PC-3 (cell line): ENCODE data around the gene TNPO3. TPM values are rescaled to one million over a fixed set of nuclear protein-coding genes. Genes with fewer than 3 reads are reported as not detected.
"Not testable (repeated sequence)": the region's sequence is repeated elsewhere in the genome, so short reads cannot be mapped to it uniquely, and the experiment has no call there.

Experiments used
- ATAC-seq: fragments of 200-7000 bp; cut with Tn5 transposase; 2 replicates; pipeline ENCODE4 v1.9.1; 2020; ENCODE audit warnings: mild to moderate bottlenecking, moderate library complexity
- BruUV-seq: library from RNA; stranded (reverse); fragments of 400-500 nt; replicated peaks from 2 replicates; lab custom pipeline; 2021; lab: Mats Ljungman, UMichigan
- CTCF ChIA-PET: fragments of 300-600 bp; sonication (Branson Sonifier 250); formaldehyde crosslinking; loops from one replicate; lab custom pipeline; 2022; ENCODE audit warnings: antibody characterized with exemption; lab: Charles Lee
- POLR2A ChIA-PET: fragments of 300-600 bp; sonication (Branson Sonifier 250); formaldehyde crosslinking; loops from one replicate; lab custom pipeline; 2022; ENCODE audit warnings: antibody characterized with exemption; ENCODE audit not compliant: unreplicated experiment; lab: Charles Lee
- DNase-seq: peaks from one replicate; pipeline ENCODE4 v3.0.0-alpha.2; 2015
- H2AFZ ChIP-seq: fragments of 300-600 bp; sonication (generic); 2 replicates; pipeline ENCODE4 v1.6.0; 2016; ENCODE audit warnings: antibody characterized with exemption, low read length
- H3F3A ChIP-seq: fragments of 300-600 bp; sonication (generic); one replicate; pipeline ENCODE4 v1.6.0; 2017; ENCODE audit warnings: antibody characterized with exemption, low read length, control low read depth, mild to moderate bottlenecking; ENCODE audit not compliant: unreplicated experiment
- H3K27ac ChIP-seq: fragments of 300-600 bp; sonication (generic); 2 replicates; pipeline ENCODE4 v1.5.1; 2016; ENCODE audit warnings: mild to moderate bottlenecking, low read length
- H3K27me3 ChIP-seq: fragments of 300-600 bp; sonication (generic); 2 replicates; pipeline ENCODE4 v1.6.1; 2016; ENCODE audit warnings: low read length, mixed read lengths
- H3K36me3 ChIP-seq: fragments of 300-600 bp; sonication (generic); 2 replicates; pipeline ENCODE4 v1.6.1; 2016; ENCODE audit warnings: low read depth, mixed run types, low read length, mixed read lengths
- H3K4me1 ChIP-seq: fragments of 300-600 bp; sonication (generic); 2 replicates; pipeline ENCODE4 v1.5.1; 2016; ENCODE audit warnings: low read length; ENCODE audit not compliant: insufficient read depth
- H3K4me2 ChIP-seq: fragments of 300-600 bp; sonication (generic); 2 replicates; pipeline ENCODE4 v1.6.0; 2016; ENCODE audit warnings: low read length
- H3K4me3 ChIP-seq: fragments of 300-600 bp; sonication (generic); 2 replicates; pipeline ENCODE4 v1.5.1; 2016; ENCODE audit warnings: mild to moderate bottlenecking, low read length, mixed read lengths
- H3K79me2 ChIP-seq: fragments of 300-600 bp; sonication (generic); 2 replicates; pipeline ENCODE4 v1.6.1; 2017; ENCODE audit warnings: low read length, mixed read lengths
- H3K9ac ChIP-seq: fragments of 300-600 bp; sonication (generic); 2 replicates; pipeline ENCODE4 v1.6.0; 2016; ENCODE audit warnings: mild to moderate bottlenecking, low read length
- H3K9me2 ChIP-seq: fragments of 300-600 bp; sonication (generic); replicated peaks from 2 replicates; pipeline ENCODE4 v1.6.1; 2016; ENCODE audit warnings: mixed run types, low read length, mixed read lengths
- H3K9me3 ChIP-seq: fragments of 300-600 bp; sonication (generic); 2 replicates; pipeline ENCODE4 v1.6.1; 2016; ENCODE audit warnings: low read length, mixed read lengths
- H4K20me1 ChIP-seq: fragments of 300-600 bp; sonication (generic); 2 replicates; pipeline ENCODE4 v1.6.1; 2016; ENCODE audit warnings: low read length, mixed read lengths
- EZH2 ChIP-seq: fragments of 300-600 bp; sonication (generic); IDR thresholded peaks from one replicate; pipeline ENCODE4 v1.6.1; 2017; ENCODE audit warnings: antibody characterized with exemption, mild to moderate bottlenecking, low read length; ENCODE audit not compliant: unreplicated experiment
- EZH2phosphoT487 ChIP-seq: fragments of 300-600 bp; sonication (generic); IDR thresholded peaks from 2 replicates; pipeline ENCODE4 v1.6.1; 2018; ENCODE audit warnings: mild to moderate bottlenecking, antibody characterized with exemption, low read length, borderline replicate concordance
- intact Hi-C: fragments of 100-400 bp; cut with micrococcal nuclease; formaldehyde crosslinking; loops from 2 replicates; pipeline ENCODE4 v1.9.0; 2023
- total RNA-seq: library from RNA; depleted of rRNA; stranded (reverse); fragments of >200 nt; gene quantifications from 2 replicates; pipeline ENCODE4 v1.2.3, GENCODE V29; 2014
- TF ChIP-seq, protein P1 (sequence below): fragments of 300-600 bp; sonication (generic); conservative IDR thresholded peaks from 2 replicates; pipeline ENCODE4 v1.5.1; 2017; ENCODE audit warnings: antibody characterized with exemption, low read depth, mild to moderate bottlenecking, low read length

TNPO3 gene
- total RNA-seq, 1 experiment from 2014 or later, result 55.9 TPM

DNA sequence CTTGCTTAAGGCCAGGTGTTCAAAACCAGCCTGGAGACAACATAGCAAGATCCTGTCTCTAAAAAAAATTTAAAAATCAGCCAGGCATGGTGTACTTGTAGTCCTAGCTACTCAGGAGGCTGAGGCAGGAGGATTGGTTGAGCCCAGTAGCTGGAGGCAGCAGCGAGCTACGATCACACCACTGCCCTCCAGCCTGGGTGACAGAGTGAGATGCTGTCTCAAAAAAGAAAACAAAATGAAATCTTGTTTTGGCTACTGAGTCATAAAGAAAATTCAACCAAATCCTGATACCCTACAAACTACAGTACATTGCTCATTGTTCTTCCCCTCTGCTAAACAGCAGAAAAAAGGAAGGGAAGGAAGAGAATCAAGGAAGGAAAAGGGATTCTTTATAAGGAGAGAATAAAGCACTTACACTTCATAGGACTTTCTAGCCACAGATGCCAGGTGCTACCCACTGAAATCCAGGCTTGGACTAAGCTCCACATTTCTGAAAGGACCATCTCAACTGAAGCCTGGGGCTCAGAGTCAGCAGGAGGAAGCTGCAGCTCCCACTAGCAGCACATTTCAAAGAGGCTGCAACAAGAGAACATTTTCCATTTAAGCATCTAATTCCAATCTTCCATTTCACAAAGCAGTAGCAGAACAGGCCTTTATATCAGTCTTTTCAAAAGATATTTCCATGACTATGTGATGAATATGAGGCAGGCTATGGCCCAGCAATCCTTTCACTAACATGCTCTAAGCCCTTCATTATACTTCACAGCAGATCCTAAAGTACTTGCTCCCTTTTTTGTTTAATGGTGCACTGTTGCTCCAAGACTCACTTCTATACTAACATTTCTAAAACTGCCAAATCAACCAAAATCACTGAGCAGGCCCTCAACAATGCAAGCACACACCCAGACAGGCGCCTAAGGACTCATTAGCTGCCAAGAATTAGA lies 13.5 kb downstream of the TNPO3 start:
- ChIA-PET CTCF (no interaction called here), POLR2A (no interaction called here)
- DNase-seq (no peak), ATAC-seq (no peak)
- Histone ChIP-seq H3K27me3 (no peaks in the 10 kb centered on the region), H4K20me1 (peaks cover 48% of the 10 kb centered on the region), H3K9ac (no peak overlapping the region), H3K4me2 (no peak overlapping the region), H3K9me3 (no peaks in the 10 kb centered on the region), H3K27ac (no peak overlapping the region), H3K79me2 (peaks cover 100% of the 10 kb centered on the region), H3K4me3 (no peak overlapping the region), H3K9me2 (no peaks in the 10 kb centered on the region), H3K36me3 (peaks cover 7% of the 10 kb centered on the region), H3F3A (no peaks in the 10 kb centered on the region), H3K4me1 (no peaks in the 10 kb centered on the region), H2AFZ (no peak overlapping the region)
- TF ChIP-seq, protein P1, sequence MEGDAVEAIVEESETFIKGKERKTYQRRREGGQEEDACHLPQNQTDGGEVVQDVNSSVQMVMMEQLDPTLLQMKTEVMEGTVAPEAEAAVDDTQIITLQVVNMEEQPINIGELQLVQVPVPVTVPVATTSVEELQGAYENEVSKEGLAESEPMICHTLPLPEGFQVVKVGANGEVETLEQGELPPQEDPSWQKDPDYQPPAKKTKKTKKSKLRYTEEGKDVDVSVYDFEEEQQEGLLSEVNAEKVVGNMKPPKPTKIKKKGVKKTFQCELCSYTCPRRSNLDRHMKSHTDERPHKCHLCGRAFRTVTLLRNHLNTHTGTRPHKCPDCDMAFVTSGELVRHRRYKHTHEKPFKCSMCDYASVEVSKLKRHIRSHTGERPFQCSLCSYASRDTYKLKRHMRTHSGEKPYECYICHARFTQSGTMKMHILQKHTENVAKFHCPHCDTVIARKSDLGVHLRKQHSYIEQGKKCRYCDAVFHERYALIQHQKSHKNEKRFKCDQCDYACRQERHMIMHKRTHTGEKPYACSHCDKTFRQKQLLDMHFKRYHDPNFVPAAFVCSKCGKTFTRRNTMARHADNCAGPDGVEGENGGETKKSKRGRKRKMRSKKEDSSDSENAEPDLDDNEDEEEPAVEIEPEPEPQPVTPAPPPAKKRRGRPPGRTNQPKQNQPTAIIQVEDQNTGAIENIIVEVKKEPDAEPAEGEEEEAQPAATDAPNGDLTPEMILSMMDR, result no peak
- TF ChIP-seq EZH2 (no peak), EZH2phosphoT487 (no peak)
- intact Hi-C loops, result no loop called here
- no TSS peak for BruUV-seq

DNA sequence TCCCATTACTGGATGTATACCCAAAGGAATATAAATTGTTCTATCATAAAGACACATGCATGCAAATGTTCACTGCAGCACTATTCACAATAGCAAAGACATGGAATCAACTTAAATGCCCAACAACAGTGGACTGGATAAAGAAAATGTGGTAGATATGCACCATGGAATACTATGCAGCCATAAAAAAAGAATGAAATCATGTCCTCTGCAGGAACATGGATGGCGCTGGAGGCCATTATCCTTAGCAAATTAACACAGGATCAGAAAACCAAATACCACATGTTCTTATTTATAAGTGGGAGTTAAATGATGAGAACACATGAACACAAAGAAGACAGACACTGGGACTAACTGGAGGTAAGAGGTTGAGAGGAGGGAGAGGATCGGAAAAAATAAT lies 16.4 kb downstream of the TNPO3 start:
- H3K27me3 ChIP-seq, ATAC-seq, POLR2A ChIA-PET, DNase-seq, H3F3A ChIP-seq, H3K9ac ChIP-seq, H3K4me2 ChIP-seq, H3K27ac ChIP-seq, intact Hi-C loops, H3K4me1 ChIP-seq, BruUV-seq, H3K9me3 ChIP-seq, H3K4me3 ChIP-seq, H3K9me2 ChIP-seq, CTCF ChIA-PET, H2AFZ ChIP-seq: not testable (repeated sequence)
- peaks cover 33% of the 10 kb centered on the region for H4K20me1 ChIP-seq
- peaks cover 11% of the 10 kb centered on the region for H3K36me3 ChIP-seq
- peaks cover 94% of the 10 kb centered on the region for H3K79me2 ChIP-seq

DNA sequence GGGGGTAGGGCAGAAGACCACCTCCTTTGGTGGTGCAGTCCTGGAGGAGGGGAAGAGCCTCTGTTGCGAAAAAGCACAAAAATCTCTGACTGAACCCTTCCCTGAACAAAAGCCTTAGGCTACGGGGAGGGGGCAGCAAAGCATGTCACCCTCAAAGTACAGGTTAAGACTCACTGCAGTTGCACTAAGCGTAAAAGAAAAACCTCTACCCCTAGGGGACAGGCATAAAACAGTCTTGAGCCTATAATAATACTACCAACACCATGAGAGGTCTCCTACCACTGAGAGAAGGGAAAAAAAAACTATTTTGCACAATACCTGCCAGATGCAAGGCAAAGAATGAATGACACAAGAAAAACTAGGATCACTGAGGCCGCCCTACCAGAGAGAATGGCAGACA lies 17.3 kb downstream of the TNPO3 start:
- Histone ChIP-seq H3K27me3 (no peaks in the 10 kb centered on the region), H3K4me2 (no peak overlapping the region), H2AFZ (no peak overlapping the region), H3K4me1 (no peaks in the 10 kb centered on the region), H3K9me2 (no peaks in the 10 kb centered on the region), H3K9ac (no peak overlapping the region), H3K79me2 (peaks cover 94% of the 10 kb centered on the region), H3F3A (no peaks in the 10 kb centered on the region), H3K27ac (no peak overlapping the region), H4K20me1 (peaks cover 25% of the 10 kb centered on the region), H3K36me3 (peaks cover 11% of the 10 kb centered on the region), H3K9me3 (no peaks in the 10 kb centered on the region), H3K4me3 (no peak overlapping the region)
- POLR2A ChIA-PET, result no interaction called here
- intact Hi-C loops, result no loop called here
- DNase-seq (no peak), ATAC-seq (no peak)
- CTCF ChIA-PET, result no interaction called here
- no TSS peak for BruUV-seq
- TF ChIP-seq EZH2, result no peak
- no peak for TF ChIP-seq EZH2phosphoT487
- TF ChIP-seq, protein P1, result no peak
